ENCODE measurements around the gene ADAMTS6. TPM values are rescaled to one million over a fixed set of nuclear protein-coding genes. Genes with fewer than 3 reads are reported as not detected.
"Not testable (repeated sequence)": the region's sequence is repeated elsewhere in the genome, so short reads cannot be mapped to it uniquely, and the experiment has no call there.

The ADAMTS6 gene
- total RNA-seq, 4 donors from 2014 or later = 0.23 to 3.8 (median 1.0) TPM

DNA sequence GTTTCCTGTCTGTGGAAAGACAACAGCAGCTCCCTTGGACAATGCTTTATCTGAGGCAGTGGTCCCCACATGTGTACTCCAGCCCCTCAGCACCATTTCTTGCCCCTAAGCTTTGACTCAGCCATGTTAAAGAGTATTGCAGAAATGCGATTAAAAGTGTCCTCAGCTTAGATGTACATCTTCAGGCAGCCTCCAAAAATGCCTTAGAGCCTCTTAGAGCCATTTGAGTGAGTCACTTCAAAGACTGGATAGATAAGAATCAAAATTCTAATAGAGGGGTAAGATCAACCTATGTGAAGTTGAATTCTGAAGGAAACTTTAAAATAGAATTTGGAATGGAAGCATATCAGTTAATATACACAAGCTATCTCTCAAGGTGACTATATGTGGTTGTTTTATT, 296.3 kb downstream of the ADAMTS6 start:
- Histone ChIP-seq H3K9me3 (no peaks in the 10 kb centered on the region), H3K27me3 (no peaks in the 10 kb centered on the region), H3K4me1 (no peaks in the 10 kb centered on the region), H3K36me3 (no peaks in the 10 kb centered on the region), H3K4me3 (no peak overlapping the region), H3K27ac (no peak overlapping the region)
- no peak for TF ChIP-seq POLR2A (IDR thresholded peaks at IDR 0.05)
- TF ChIP-seq, protein P1, sequence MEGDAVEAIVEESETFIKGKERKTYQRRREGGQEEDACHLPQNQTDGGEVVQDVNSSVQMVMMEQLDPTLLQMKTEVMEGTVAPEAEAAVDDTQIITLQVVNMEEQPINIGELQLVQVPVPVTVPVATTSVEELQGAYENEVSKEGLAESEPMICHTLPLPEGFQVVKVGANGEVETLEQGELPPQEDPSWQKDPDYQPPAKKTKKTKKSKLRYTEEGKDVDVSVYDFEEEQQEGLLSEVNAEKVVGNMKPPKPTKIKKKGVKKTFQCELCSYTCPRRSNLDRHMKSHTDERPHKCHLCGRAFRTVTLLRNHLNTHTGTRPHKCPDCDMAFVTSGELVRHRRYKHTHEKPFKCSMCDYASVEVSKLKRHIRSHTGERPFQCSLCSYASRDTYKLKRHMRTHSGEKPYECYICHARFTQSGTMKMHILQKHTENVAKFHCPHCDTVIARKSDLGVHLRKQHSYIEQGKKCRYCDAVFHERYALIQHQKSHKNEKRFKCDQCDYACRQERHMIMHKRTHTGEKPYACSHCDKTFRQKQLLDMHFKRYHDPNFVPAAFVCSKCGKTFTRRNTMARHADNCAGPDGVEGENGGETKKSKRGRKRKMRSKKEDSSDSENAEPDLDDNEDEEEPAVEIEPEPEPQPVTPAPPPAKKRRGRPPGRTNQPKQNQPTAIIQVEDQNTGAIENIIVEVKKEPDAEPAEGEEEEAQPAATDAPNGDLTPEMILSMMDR (IDR thresholded peaks at IDR 0.05) = no peak
- DNase-seq = no peak
- 86 to 100% methylated on average over 1 of the region's 1 CpG for WGBS, 2 donors
- intact Hi-C loops (cut with DNase I) = no loop called here

DNA sequence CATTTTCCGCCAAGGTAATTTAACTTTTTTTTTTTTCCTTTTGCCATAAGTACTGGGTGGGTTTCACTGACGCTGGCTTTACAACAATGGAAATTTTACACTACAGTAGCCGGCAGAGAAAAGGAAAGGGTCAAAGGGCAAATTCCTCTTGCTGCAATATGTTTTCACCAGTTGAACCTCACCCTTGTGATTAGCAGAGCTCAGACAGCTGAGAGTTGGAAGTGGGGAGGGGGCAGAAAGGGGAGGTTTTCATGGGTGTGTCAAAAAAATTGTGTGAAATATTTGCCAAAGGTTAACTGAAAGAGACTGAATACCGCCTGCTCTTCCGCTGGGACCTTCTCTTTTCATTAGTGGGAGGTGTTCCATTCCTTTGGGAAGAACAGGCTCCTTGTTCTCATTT, 296.9 kb downstream of the ADAMTS6 start:
- Histone ChIP-seq H3K4me1 (no peaks in the 10 kb centered on the region), H3K27ac (no peak overlapping the region), H3K36me3 (no peaks in the 10 kb centered on the region), H3K4me3 (no peak overlapping the region), H3K9me3 (no peaks in the 10 kb centered on the region), H3K27me3 (no peaks in the 10 kb centered on the region)
- 63 to 66% methylated on average over 5 of the region's 5 CpGs for WGBS, 2 donors
- DNase-seq = no peak
- intact Hi-C loops (cut with DNase I) = no loop called here
- TF ChIP-seq POLR2A (IDR thresholded peaks at IDR 0.05) = no peak
- TF ChIP-seq, protein P1 (IDR thresholded peaks at IDR 0.05) = no peak

- H3K27ac ChIP-seq; H3K36me3 ChIP-seq; H3K4me3 ChIP-seq; intact Hi-C loops (cut with DNase I); H3K27me3 ChIP-seq; H3K4me1 ChIP-seq; DNase-seq; H3K9me3 ChIP-seq: not testable (repeated sequence)
- WGBS, 2 donors = 93% methylated on average over 8 to 14 of the region's 18 CpGs
Observed at GRCh38 chr5:65174231-65174630, 307.5 kb downstream of the ADAMTS6 start.

GRCh38 chr5:65173130-65173525, 308.6 kb downstream of the ADAMTS6 start:
- intact Hi-C loops (cut with DNase I) = no loop called here
- Histone ChIP-seq H3K4me1 (no peaks in the 10 kb centered on the region), H3K4me3 (no peak overlapping the region), H3K36me3 (no peaks in the 10 kb centered on the region), H3K9me3 (no peaks in the 10 kb centered on the region), H3K27ac (no peak overlapping the region), H3K27me3 (no peaks in the 10 kb centered on the region)
- TF ChIP-seq POLR2A (IDR thresholded peaks at IDR 0.05) = no peak
- TF ChIP-seq, protein P1 (IDR thresholded peaks at IDR 0.05) = no peak
- 74 to 77% methylated on average over 5 of the region's 5 CpGs for WGBS, 2 donors
- DNase-seq = no peak

DNA sequence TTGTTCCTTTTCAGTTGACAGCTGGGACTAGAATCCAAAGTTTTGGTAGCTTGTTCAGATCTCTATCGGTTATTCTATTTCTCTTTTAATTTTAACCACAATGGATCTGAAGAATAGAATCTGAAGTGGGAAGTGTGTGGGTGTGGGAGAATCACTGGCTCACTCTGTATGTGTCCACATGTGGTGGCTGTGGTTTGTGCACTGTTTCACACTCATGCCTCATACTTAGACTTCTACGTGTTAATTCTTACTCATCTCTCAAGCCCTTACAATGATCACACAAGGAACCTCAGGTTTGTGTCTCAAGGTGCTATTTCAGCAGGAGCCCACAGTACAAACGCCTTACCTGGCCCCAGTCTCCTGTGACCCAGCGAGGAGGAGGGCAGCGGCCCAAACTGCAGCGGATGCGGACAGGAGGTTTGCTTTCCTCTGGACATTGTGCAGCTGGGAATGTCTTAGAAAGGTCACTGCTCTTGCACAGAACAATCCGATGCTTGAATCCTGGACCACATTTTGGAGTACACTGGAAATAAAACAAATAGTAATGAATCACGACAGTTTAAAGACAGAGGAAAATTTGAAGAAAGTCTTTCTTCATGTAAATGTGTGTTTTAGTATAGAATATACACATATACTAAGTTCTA, 309.1 kb downstream of the ADAMTS6 start:
- Histone ChIP-seq H3K36me3 (no peaks in the 10 kb centered on the region), H3K27ac (no peak overlapping the region), H3K27me3 (no peaks in the 10 kb centered on the region), H3K9me3 (no peaks in the 10 kb centered on the region), H3K4me1 (no peaks in the 10 kb centered on the region), H3K4me3 (no peak overlapping the region)
- intact Hi-C loops (cut with DNase I) = no loop called here
- no peak for DNase-seq
- WGBS, 2 donors = 63% methylated on average over 8 to 9 of the region's 9 CpGs
- TF ChIP-seq, protein P1 (IDR thresholded peaks at IDR 0.05) = no peak
- no peak for TF ChIP-seq POLR2A (IDR thresholded peaks at IDR 0.05)

GRCh38 chr5:65171645-65172044, 310.1 kb downstream of the ADAMTS6 start:
- no peaks in the 10 kb centered on the region for H3K27me3 ChIP-seq
- H3K4me1 ChIP-seq = no peaks in the 10 kb centered on the region
- H3K9me3 ChIP-seq = no peaks in the 10 kb centered on the region
- 54 to 71% methylated on average over 4 of the region's 4 CpGs for WGBS, 2 donors
- no peaks in the 10 kb centered on the region for H3K36me3 ChIP-seq
- TF ChIP-seq, protein P1 (IDR thresholded peaks at IDR 0.05) = no peak
- TF ChIP-seq POLR2A (IDR thresholded peaks at IDR 0.05) = no peak
- no peak overlapping the region for H3K27ac ChIP-seq
- intact Hi-C loops (cut with DNase I) = no loop called here
- no peak for DNase-seq
- H3K4me3 ChIP-seq = no peak overlapping the region

All from esophagus squamous epithelium (tissue), 5 donors.